HG03457 (cell line): ENCODE results near the gene LDB3.

Source experiments
- ATAC-seq: cut with Tn5 transposase; IDR thresholded peaks from one replicate; pipeline ENCODE4 v1.9.1; 2021; ENCODE audit warnings: moderate number of reproducible peaks; ENCODE audit not compliant: unreplicated experiment

LDB3 gene

GRCh38 chr10:86703176-86703575 lies 34.9 kb downstream of the LDB3 start:
- ATAC-seq, result no peak

- no peak for ATAC-seq
These were observed 36.8 kb downstream of the LDB3 start for GRCh38 chr10:86705139-86705538.

DNA sequence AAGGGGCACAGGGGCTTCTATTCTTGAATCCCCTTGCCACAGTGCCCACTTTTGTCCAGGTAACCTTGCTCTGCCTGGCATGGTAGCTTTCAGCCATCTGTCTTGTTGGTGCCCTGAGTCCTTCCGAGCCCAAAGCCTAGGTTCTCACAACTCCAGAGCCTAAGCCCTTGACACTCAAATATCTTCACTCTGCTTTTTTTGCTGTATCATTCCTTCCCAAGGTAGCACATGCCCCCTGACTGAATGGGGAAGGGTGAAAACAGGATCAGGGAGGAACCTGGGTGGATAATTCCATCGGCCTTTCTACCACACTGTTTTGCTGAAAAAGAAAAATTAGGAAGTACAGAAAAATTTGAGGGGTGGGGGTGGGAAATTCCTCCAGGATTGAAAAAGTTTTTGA lies 37.6 kb downstream of the LDB3 start:
- no peak for ATAC-seq

GRCh38 chr10:86706401-86706841 lies 38.1 kb downstream of the LDB3 start:
- ATAC-seq, result no peak

- no peak for ATAC-seq
These were observed 38.7 kb downstream of the LDB3 start for GRCh38 chr10:86706977-86707376.

GRCh38 chr10:86707505-86707904 lies 39.2 kb downstream of the LDB3 start:
- ATAC-seq, result no peak

DNA sequence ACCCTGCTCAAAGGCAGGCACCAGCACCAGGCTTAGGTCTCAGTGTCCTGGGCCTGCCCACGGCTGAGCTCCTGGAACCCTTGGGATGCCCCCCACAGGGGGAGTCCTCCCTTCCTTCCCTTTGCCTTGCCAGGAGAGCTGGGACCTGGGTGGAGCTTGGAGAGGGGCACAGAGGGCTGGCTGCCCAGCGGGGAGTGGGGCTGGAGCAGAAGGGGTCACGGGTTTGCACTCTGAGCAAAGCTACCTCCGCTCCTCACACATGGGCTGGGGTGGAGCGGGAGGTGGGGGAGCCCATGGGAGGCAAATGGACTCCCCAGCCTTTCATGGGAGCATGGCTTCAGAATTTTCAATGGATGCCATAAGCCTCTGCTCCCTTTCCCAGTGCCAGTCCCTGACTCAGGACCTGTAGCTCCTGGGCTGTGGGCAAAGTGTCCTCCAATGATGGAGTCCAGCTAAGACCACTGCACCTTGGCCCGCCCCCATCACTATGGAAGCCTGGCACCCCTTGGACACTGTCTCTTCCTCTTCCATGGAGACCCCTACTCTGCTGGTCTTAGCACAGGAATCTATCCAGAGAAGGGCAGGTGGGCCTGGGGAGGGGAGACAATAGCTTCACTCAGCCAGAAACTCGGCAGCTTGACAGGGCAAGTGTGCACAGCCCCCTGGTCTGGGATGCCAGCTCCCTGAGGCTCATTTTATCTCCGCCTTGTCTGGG lies 39.9 kb downstream of the LDB3 start:
- no peak for ATAC-seq

DNA sequence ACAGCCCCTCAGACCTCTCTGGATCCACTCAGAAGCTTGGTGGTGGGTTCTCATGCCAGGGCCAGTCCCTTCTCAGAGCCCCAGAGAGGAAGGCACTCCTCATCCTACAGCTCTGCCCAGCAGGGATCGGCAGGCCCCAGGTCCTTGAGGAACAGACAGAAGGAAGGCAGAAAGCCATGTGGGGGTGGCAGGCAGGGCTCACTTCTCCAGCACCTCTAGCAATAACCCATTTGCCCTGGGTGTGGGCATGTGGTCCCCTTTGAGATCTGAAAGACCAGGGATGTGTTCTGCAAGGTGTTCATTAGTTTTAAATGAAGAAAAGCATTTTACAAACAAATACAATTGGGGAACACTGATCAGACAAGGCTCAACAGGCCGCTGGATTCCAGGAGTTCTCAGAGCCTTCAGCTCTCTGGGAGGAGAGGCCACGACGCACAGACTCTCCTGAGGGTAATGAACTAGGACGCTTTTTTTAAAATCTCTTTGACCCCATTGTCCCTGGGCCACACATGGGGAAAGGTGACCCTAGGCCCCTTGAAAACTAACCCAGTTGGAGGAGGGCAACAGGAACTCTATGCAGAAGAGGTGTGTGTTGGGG lies 40.6 kb downstream of the LDB3 start:
- ATAC-seq, result no peak

GRCh38 chr10:86709396-86710185 lies 41.3 kb downstream of the LDB3 start:
- no peak for ATAC-seq

- peak; percentile 83 for ATAC-seq
These were observed 42.7 kb downstream of the LDB3 start for GRCh38 chr10:86710987-86711512.

DNA sequence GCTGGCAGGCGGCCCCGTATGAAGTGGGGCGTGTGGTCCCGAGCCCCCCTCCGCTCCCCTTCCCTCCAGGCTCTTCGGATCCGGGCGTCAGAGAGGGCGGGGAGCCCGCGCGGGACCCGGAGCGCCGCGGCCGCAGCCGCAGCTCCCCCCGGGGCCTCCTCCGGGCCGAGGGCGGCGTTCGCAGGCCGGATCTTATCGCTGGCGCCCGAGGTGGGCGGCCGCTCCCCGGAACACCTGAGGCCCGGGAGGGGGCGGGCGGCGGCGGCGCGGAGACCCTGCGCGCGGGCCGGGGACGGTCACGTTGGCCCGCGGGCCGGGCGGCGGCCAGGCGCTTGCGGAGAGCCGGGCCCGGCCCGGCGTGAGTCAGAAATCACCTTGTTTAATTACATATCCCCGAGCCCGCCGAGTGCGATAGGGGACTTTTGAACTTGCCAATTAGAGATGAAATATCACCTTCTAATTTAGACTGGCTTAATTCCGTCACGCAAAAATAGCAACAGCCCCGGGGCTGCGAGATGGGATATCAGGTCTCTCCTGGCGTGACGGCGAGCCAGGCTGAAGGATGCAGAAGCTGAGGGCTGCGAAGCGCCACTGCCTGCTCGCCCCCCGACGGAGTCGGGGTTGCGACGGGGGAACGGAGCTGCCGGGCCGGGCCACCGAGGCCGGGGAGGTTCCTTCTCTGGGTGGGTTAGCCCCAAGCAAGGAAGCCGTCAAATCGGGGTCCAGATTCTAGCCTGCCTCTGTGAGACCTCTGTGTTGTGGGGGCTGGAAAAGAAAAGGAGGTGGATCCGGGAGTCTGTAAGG lies 43.4 kb downstream of the LDB3 start:
- ATAC-seq, result peak; percentile 35

DNA sequence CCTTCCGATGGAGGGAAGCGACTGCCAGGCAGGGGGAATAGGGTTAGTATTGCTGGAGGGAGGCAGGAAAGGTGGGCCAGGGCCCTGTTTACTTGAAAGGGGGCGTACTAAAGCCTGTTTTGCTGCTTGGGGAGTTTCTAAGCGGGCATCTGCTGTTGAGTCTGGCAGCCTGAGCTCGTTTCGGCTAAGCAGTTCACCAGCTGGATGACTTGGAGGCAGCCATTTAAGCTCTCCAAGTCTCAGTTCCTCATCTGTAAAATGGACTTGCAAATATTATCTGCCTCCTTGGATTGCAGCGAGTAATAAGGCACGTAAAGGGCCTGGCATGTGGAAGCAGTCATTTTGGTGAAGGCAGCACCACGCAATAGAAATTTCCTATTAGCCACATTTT lies 44.0 kb downstream of the LDB3 start:
- no peak for ATAC-seq

GRCh38 chr10:86715156-86715795 lies 47.0 kb downstream of the LDB3 start:
- no peak for ATAC-seq

- no peak for ATAC-seq
These were observed 47.5 kb downstream of the LDB3 start for GRCh38 chr10:86715836-86716235.

DNA sequence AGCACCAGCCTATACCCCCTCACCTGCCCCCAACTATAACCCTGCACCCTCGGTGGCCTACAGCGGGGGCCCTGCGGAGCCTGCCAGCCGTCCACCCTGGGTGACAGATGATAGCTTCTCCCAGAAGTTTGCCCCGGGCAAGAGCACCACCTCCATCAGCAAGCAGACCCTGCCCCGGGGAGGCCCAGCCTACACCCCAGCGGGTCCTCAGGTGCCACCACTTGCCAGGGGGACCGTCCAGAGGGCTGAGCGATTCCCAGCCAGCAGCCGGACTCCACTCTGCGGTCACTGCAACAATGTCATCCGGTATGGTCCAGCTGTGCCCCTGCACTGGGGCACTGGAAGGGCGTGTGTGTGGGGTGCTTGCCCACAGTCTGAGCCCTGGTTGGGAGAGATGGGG lies 48.2 kb downstream of the LDB3 start:
- ATAC-seq, result no peak

GRCh38 chr10:86718556-86718955 lies 50.2 kb downstream of the LDB3 start:
- no peak for ATAC-seq

- no peak for ATAC-seq
These were observed 52.9 kb downstream of the LDB3 start for GRCh38 chr10:86721232-86721631.

DNA sequence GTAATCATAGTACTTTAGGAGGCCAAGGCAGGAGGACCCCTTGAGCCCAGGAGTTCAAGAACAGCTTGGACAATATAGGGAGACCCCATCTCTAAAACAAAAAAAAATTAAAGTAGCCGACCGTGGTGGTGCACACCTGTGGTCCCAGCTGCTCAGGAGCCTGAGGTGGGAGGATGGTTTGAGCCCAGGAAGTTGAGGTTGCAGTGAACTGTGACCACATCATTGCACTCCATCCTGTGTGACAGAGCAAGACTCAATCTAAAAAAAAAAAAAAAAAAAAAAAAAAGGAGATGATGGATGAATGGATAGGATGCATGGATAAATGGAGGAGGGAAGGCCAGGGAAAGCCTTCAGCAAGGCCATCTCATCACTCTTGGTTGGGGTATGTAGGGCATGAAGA lies 54.7 kb downstream of the LDB3 start:
- no peak for ATAC-seq

- ATAC-seq, result no peak
These were observed 56.1 kb downstream of the LDB3 start for GRCh38 chr10:86724445-86724844.

DNA sequence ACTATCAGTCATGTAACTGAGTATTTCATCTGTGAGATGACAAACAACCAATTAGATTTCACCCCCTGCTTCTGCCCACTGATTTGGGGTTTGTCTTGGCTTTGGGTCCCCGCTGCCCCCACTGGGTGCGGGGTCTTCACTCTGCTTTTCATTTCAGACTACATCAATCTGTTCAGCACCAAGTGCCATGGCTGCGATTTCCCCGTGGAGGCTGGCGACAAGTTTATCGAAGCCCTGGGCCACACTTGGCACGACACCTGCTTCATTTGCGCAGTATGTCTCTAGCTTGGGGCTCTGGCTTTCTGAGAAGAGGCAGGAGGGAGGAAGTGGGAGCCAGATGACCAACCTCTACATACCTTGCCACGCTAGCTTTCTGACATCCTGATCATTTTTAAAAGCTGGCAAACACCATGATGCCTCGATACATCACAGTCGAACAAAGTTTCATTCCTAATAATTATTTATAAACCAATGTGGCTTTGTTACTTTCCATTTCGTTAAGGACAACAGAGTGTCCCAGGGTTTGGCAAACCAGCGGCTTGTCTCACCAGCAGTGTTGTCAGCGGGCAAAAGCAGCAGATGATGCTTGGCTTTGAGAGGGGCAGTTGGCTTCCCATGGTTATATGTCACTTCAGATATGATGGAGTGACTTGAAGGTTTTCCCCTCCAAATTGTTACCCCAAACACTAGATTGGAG lies 57.8 kb downstream of the LDB3 start:
- no peak for ATAC-seq
